Measurements from ENCODE around the gene ART5.
"Not testable (repeated sequence)": the region's sequence is repeated elsewhere in the genome, so short reads cannot be mapped to it uniquely, and the experiment has no call there.

ART5 gene

DNA sequence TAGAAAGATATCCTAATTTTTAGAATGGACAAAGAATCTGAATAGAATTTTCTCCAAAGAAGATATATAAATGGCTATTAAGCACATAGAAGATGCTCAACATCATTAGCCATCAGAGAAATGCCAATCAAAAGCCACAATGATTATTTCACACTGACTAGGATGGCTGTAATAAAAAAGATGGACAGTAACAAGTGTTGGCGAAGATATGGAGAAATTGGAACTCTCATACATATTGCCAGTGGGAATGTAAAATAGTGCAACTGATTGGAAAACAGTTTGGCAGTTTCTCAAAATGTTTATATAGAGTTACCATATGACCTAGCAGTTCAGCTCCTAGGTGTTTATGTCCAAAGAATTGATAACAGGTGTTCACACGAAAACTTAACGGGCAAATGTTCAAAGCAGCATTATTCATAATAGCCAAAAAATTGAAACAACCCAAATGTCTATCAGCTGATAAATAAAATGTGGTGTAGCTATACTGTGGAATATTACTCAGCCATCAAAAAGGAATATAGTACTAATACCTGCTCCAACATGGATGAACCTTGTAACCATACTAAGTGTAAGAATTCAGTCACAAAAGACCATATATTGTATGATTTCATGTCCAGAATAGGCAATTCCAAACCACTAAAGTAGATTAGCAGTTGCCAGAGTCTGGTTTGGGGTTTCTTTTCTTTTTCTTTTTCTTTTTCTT, 29.7 kb downstream of the ART5 start:
- TF ChIP-seq, protein P1, sequence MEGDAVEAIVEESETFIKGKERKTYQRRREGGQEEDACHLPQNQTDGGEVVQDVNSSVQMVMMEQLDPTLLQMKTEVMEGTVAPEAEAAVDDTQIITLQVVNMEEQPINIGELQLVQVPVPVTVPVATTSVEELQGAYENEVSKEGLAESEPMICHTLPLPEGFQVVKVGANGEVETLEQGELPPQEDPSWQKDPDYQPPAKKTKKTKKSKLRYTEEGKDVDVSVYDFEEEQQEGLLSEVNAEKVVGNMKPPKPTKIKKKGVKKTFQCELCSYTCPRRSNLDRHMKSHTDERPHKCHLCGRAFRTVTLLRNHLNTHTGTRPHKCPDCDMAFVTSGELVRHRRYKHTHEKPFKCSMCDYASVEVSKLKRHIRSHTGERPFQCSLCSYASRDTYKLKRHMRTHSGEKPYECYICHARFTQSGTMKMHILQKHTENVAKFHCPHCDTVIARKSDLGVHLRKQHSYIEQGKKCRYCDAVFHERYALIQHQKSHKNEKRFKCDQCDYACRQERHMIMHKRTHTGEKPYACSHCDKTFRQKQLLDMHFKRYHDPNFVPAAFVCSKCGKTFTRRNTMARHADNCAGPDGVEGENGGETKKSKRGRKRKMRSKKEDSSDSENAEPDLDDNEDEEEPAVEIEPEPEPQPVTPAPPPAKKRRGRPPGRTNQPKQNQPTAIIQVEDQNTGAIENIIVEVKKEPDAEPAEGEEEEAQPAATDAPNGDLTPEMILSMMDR (IDR thresholded peaks at IDR 0.05; ENCODE audit: low read depth, low read length): no peak
- H3K4me3 ChIP-seq (replicated peaks in 1 of 2; ENCODE audit: low read depth in 2 of 2, low read length in 2 of 2): no peak overlapping the region
- DNase-seq (ENCODE audit: low read depth in 2 of 2): no peak

DNA sequence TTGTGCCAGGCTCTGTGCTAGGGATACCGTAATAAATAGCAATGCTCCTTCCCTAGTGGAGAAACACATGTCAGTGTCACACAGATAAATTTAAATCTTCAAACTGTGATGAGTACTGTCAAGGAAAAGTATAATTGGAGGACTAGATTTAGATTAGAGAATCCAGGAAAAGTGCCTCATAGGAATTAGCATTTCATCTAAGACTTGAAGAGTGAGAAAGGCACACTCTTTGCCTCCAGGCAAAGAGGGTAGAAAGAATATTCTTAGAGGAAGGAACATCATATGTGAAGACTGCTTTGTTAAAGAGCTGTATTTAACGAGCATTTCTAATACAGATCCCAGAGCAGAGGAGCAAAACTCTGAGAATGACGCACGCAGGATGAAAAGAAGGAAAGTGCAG, 30.9 kb downstream of the ART5 start:
- no peak for DNase-seq (ENCODE audit: low read depth in 2 of 2)
- no peak overlapping the region for H3K4me3 ChIP-seq (replicated peaks in 1 of 2; ENCODE audit: low read depth in 2 of 2, low read length in 2 of 2)
- TF ChIP-seq, protein P1 (IDR thresholded peaks at IDR 0.05; ENCODE audit: low read depth, low read length): no peak

GRCh38 chr11:3609416-3610265, 32.2 kb downstream of the ART5 start:
- TF ChIP-seq, protein P1 (IDR thresholded peaks at IDR 0.05; ENCODE audit: low read depth, low read length): peak; percentile 93
- no peak overlapping the region for H3K4me3 ChIP-seq (replicated peaks in 1 of 2; ENCODE audit: low read depth in 2 of 2, low read length in 2 of 2)
- peak; percentile 56 to 61 for DNase-seq (ENCODE audit: low read depth in 2 of 2)

DNA sequence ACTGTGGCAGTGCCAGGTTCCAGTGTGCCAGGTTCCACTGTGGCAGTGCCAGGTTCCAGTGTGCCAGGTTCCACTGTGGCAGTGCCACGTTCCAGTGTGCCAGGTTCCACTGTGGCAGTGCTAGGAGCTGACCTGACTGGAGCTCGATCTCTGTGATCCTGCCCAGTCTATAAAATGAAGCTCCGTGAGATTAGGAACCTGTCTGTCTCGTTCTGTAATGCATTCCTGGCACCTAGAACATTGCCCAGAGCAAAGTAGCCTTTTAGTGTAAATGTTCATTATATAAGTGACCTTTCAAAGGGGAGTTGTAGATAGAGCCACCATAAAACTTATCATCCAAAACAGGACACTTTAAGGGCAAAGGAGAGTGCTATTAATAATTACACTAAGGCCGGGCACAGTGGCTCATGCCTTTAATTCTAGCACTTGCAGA, 36.0 kb downstream of the ART5 start:
- TF ChIP-seq, protein P1 (IDR thresholded peaks at IDR 0.05; ENCODE audit: low read depth, low read length): no peak
- DNase-seq (ENCODE audit: low read depth in 2 of 2): no peak
- no peak overlapping the region for H3K4me3 ChIP-seq (replicated peaks in 1 of 2; ENCODE audit: low read depth in 2 of 2, low read length in 2 of 2)

- no peak for DNase-seq (ENCODE audit: low read depth in 2 of 2)
- H3K4me3 ChIP-seq (replicated peaks in 1 of 2; ENCODE audit: low read depth in 2 of 2, low read length in 2 of 2): no peak overlapping the region
- TF ChIP-seq, protein P1 (IDR thresholded peaks at IDR 0.05; ENCODE audit: low read depth, low read length): no peak
Measured at GRCh38 chr11:3605283-3605662, 36.5 kb downstream of the ART5 start.

DNA sequence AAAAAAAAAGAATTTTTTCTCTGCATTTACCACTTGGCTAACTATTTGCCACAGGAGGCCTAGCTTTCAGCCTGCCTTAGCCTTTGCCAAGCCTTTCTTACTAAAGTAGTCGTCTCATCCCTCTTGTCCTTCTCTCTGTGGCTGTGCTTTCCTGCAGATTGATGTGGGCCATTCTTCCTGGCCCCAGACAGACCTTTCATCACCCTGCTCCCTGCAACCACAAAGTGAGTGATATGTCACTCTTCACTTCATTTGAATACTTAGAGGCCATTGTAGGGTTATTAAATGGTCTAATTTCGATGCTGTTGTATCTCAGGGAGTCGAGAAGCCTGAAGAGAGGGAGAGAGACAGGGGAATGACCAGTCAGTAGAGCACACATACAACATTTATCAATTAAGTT, 37.6 kb downstream of the ART5 start:
- TF ChIP-seq, protein P1 (IDR thresholded peaks at IDR 0.05; ENCODE audit: low read depth, low read length): no peak
- DNase-seq (ENCODE audit: low read depth in 2 of 2): no peak
- no peak overlapping the region for H3K4me3 ChIP-seq (replicated peaks in 1 of 2; ENCODE audit: low read depth in 2 of 2, low read length in 2 of 2)

GRCh38 chr11:3600201-3600600, 41.6 kb downstream of the ART5 start:
- DNase-seq (ENCODE audit: low read depth in 2 of 2): not testable (repeated sequence)

GRCh38 chr11:3597743-3598142, 44.0 kb downstream of the ART5 start:
- H3K4me3 ChIP-seq (replicated peaks in 1 of 2; ENCODE audit: low read depth in 2 of 2, low read length in 2 of 2); DNase-seq (ENCODE audit: low read depth in 2 of 2): not testable (repeated sequence)

More at GRCh38 chr11:3600201-3600600, 41.6 kb downstream of the ART5 start:
- not testable (repeated sequence) for H3K4me3 ChIP-seq (replicated peaks in 1 of 2; ENCODE audit: low read depth in 2 of 2, low read length in 2 of 2)

- DNase-seq (ENCODE audit: low read depth in 2 of 2); H3K4me3 ChIP-seq (replicated peaks in 1 of 2; ENCODE audit: low read depth in 2 of 2, low read length in 2 of 2): not testable (repeated sequence)
Measured at GRCh38 chr11:3591326-3591725, 50.5 kb downstream of the ART5 start.

GRCh38 chr11:3590193-3590592, 51.6 kb downstream of the ART5 start:
- H3K4me3 ChIP-seq (replicated peaks in 1 of 2; ENCODE audit: low read depth in 2 of 2, low read length in 2 of 2): not testable (repeated sequence)

GRCh38 chr11:3588776-3589175, 53.0 kb downstream of the ART5 start:
- DNase-seq (ENCODE audit: low read depth in 2 of 2): not testable (repeated sequence)

More at GRCh38 chr11:3590193-3590592, 51.6 kb downstream of the ART5 start:
- not testable (repeated sequence) for DNase-seq (ENCODE audit: low read depth in 2 of 2)

More at GRCh38 chr11:3588776-3589175, 53.0 kb downstream of the ART5 start:
- H3K4me3 ChIP-seq (replicated peaks in 1 of 2; ENCODE audit: low read depth in 2 of 2, low read length in 2 of 2): not testable (repeated sequence)

All from cardiac fibroblast (primary cell).